ENCODE data around the gene SCO1. TPM values are rescaled to one million over a fixed set of nuclear protein-coding genes. Genes with fewer than 3 reads are reported as not detected.
A peak's percentile ranks its signal among the peaks of the same experiment; 100 is the strongest.

The SCO1 gene
- total RNA-seq, 1 donor from 2014 or later, result 32.4 TPM

DNA sequence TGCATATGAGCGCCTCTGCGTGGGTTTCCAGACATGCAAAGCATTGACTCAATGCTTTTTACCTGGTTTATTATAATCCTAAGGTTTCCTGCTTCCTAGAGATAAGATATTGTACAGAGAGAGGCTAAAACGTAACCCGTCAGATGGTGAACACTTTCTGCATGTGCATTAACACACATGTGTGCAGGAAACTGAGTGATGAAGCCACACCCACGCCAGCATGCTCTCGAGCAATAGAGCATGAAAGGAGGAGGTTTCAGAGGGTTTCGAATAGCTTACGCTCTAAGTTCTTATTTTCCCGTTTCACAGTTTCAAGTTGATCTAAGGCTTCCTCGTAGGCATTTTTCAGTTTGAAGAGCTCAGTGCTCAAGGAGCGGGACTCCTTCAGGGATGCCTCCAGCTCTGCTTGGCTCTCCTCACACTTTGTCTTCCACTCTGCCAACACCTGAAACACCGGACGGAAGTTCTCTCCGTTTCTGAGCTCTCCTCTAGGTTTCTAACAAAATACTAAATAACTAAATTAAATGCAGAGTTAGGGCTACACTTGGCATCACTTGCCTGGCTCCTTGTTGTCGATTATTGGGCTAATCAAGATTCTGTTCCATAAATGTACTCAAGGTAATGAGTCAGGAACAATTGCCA is 63.5 kb downstream of the SCO1 start:
- Histone ChIP-seq H3K4me1 (no peaks in the 10 kb centered on the region), H3K36me3 (no peaks in the 10 kb centered on the region), H2AFZ (replicated peaks) (no peak overlapping the region), H3K9ac (no peak overlapping the region), H3K27me3 (no peaks in the 10 kb centered on the region), H3K4me2 (no peak overlapping the region), H3K79me2 (ENCODE audit: low read depth) (no peaks in the 10 kb centered on the region), H3K9me3 (ENCODE audit: low read depth) (no peaks in the 10 kb centered on the region), H3K27ac (no peak overlapping the region), H3K4me3 (no peak overlapping the region), H3F3A (ENCODE audit: low read depth) (no peaks in the 10 kb centered on the region), H4K20me1 (ENCODE audit: low read depth) (no peaks in the 10 kb centered on the region)
- no peak overlapping the region for H3K4me3 Mint-ChIP-seq
- no peak overlapping the region for H3K27ac Mint-ChIP-seq
- H3K9me3 Mint-ChIP-seq, result no peaks in the 10 kb centered on the region
- TF ChIP-seq, protein P1, sequence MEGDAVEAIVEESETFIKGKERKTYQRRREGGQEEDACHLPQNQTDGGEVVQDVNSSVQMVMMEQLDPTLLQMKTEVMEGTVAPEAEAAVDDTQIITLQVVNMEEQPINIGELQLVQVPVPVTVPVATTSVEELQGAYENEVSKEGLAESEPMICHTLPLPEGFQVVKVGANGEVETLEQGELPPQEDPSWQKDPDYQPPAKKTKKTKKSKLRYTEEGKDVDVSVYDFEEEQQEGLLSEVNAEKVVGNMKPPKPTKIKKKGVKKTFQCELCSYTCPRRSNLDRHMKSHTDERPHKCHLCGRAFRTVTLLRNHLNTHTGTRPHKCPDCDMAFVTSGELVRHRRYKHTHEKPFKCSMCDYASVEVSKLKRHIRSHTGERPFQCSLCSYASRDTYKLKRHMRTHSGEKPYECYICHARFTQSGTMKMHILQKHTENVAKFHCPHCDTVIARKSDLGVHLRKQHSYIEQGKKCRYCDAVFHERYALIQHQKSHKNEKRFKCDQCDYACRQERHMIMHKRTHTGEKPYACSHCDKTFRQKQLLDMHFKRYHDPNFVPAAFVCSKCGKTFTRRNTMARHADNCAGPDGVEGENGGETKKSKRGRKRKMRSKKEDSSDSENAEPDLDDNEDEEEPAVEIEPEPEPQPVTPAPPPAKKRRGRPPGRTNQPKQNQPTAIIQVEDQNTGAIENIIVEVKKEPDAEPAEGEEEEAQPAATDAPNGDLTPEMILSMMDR (IDR thresholded peaks at IDR 0.05), result no peak
- TF ChIP-seq EZH2 (IDR thresholded peaks at IDR 0.05) (no peak), EZH2phosphoT487 (IDR thresholded peaks at IDR 0.05) (no peak)
- no peaks in the 10 kb centered on the region for H3K27me3 Mint-ChIP-seq (ENCODE audit: insufficient read depth, low read depth)
- DNase-seq (ENCODE audit: low spot score), result no peak
- peaks cover 7% of the 10 kb centered on the region for H3K36me3 Mint-ChIP-seq
- H3K4me1 Mint-ChIP-seq, result no peaks in the 10 kb centered on the region

DNA sequence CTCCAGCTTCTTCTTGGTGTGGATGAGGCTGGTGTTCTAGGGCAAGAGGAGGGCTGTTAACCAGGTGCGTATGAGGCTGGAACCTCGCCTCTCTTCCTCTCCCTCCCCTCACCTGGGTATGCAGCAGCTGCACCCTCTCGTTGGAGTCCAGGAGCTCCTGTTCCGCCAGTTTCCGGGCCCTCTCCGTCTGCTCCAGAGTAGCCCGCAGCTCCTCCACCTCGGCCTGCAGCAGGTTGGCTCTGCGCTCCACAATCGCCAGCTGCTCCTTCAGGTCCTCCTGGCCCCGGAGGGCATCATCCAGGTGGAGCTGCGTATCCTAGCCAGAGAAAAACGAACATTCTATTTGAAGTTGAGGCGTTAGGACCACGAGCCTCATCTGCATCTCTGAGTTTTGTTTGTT is 65.6 kb downstream of the SCO1 start:
- H3K9me3 ChIP-seq (ENCODE audit: low read depth), result no peaks in the 10 kb centered on the region

DNA sequence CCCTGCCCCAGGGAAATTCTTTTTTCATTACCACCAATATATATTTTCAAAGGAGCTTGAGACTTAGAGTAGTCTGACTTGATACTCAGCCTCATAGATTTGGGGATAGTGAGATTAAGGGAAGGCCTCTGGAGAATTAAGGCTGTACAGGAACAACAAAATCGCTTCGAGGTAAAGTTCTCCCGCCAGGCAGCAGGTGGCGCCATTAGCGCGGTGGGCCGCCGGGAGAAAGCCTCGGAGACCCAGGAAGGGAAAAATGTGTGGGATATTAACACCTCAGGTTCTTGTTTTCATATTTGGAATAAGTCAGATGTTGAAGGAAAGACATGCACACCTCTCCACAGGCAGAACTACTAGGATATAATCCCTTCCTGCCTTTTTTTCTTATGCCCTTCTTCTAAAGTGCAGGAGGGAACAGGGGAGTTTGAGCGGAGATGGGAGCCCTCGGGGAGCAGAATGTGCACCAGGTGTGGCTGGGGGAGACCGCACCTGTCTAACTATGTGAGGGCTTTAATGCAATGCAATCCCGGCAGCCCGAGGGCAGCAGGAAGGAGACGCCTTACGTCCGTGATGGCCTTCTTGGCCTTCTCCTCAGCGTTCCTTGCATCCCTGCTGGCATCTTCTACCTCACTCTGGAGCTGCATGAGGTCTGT is 66.2 kb downstream of the SCO1 start:
- peak overlapping the region; percentile 11 for H2AFZ ChIP-seq (replicated peaks)
- no peak for TF ChIP-seq EZH2phosphoT487 (IDR thresholded peaks at IDR 0.05)
- no peak for TF ChIP-seq EZH2 (IDR thresholded peaks at IDR 0.05)
- TF ChIP-seq, protein P1 (IDR thresholded peaks at IDR 0.05), result peak; percentile 90
- H4K20me1 ChIP-seq (ENCODE audit: low read depth), result no peaks in the 10 kb centered on the region
- H3K27me3 ChIP-seq, result no peaks in the 10 kb centered on the region
- Mint-ChIP-seq H3K4me1 (no peaks in the 10 kb centered on the region), H3K27me3 (ENCODE audit: insufficient read depth, low read depth) (no peaks in the 10 kb centered on the region), H3K36me3 (peaks cover 3% of the 10 kb centered on the region), H3K4me3 (no peak overlapping the region), H3K27ac (no peak overlapping the region), H3K9me3 (no peaks in the 10 kb centered on the region)
- DNase-seq (ENCODE audit: low spot score), result peak; percentile 50
- no peaks in the 10 kb centered on the region for H3F3A ChIP-seq (ENCODE audit: low read depth)
- H3K4me3 ChIP-seq, result no peak overlapping the region
- H3K79me2 ChIP-seq (ENCODE audit: low read depth), result no peaks in the 10 kb centered on the region
- H3K4me2 ChIP-seq, result no peak overlapping the region
- H3K36me3 ChIP-seq, result no peaks in the 10 kb centered on the region
- H3K9ac ChIP-seq, result no peak overlapping the region
- no peaks in the 10 kb centered on the region for H3K9me3 ChIP-seq (ENCODE audit: low read depth)
- no peak overlapping the region for H3K27ac ChIP-seq
- H3K4me1 ChIP-seq, result no peaks in the 10 kb centered on the region

More for the DNA sequence above, 65.6 kb downstream of the SCO1 start:
- H4K20me1 ChIP-seq (ENCODE audit: low read depth), result no peaks in the 10 kb centered on the region
- no peak overlapping the region for H3K4me3 Mint-ChIP-seq
- H3K4me3 ChIP-seq, result no peak overlapping the region
- no peaks in the 10 kb centered on the region for H3K27me3 Mint-ChIP-seq (ENCODE audit: insufficient read depth, low read depth)
- no peaks in the 10 kb centered on the region for H3K27me3 ChIP-seq
- TF ChIP-seq EZH2phosphoT487 (IDR thresholded peaks at IDR 0.05) (no peak), EZH2 (IDR thresholded peaks at IDR 0.05) (no peak)
- TF ChIP-seq, protein P1 (IDR thresholded peaks at IDR 0.05), result no peak
- no peak overlapping the region for H3K9ac ChIP-seq
- H3F3A ChIP-seq (ENCODE audit: low read depth), result no peaks in the 10 kb centered on the region
- H3K9me3 Mint-ChIP-seq, result no peaks in the 10 kb centered on the region
- no peak for DNase-seq (ENCODE audit: low spot score)
- no peak overlapping the region for H3K27ac ChIP-seq
- H3K4me1 ChIP-seq, result no peaks in the 10 kb centered on the region
- peaks cover 3% of the 10 kb centered on the region for H3K36me3 Mint-ChIP-seq
- no peaks in the 10 kb centered on the region for H3K79me2 ChIP-seq (ENCODE audit: low read depth)
- H3K27ac Mint-ChIP-seq, result no peak overlapping the region
- H3K4me2 ChIP-seq, result no peak overlapping the region
- H2AFZ ChIP-seq (replicated peaks), result peak overlapping the region; percentile 11
- no peaks in the 10 kb centered on the region for H3K36me3 ChIP-seq
- no peaks in the 10 kb centered on the region for H3K4me1 Mint-ChIP-seq
